Liver (tissue), 3 donors: ENCODE measurements around the gene ELP5.

ENCODE experiments used
- HNF4G ChIP-seq: IDR thresholded peaks from 2 replicates; pipeline ENCODE4 v1.6.1; 2016; ENCODE audit warnings: antibody characterized with exemption
- JUND ChIP-seq, 2 donors: IDR thresholded peaks; 2 replicates each; pipeline ENCODE4 v1.6.1; 2016; ENCODE audit warnings: antibody characterized with exemption in 2 of 2
- YY1 ChIP-seq: IDR thresholded peaks from 2 replicates; pipeline ENCODE4 v1.6.1; 2016; ENCODE audit warnings: antibody characterized with exemption, mild to moderate bottlenecking
- TF ChIP-seq, protein P1 (sequence below): fragments of 150-350 bp; IDR thresholded peaks from 2 replicates; pipeline ENCODE4 v1.5.1; 2017; ENCODE audit warnings: improper control_type of control experiment, low read depth, low read length; ENCODE audit not compliant: missing input control
- TF ChIP-seq, protein P2 (sequence below): IDR thresholded peaks from 2 replicates; pipeline ENCODE4 v1.6.1; 2016; ENCODE audit warnings: antibody characterized with exemption
- donor health status: healthy.
- donor health status: healthy.

DNA sequence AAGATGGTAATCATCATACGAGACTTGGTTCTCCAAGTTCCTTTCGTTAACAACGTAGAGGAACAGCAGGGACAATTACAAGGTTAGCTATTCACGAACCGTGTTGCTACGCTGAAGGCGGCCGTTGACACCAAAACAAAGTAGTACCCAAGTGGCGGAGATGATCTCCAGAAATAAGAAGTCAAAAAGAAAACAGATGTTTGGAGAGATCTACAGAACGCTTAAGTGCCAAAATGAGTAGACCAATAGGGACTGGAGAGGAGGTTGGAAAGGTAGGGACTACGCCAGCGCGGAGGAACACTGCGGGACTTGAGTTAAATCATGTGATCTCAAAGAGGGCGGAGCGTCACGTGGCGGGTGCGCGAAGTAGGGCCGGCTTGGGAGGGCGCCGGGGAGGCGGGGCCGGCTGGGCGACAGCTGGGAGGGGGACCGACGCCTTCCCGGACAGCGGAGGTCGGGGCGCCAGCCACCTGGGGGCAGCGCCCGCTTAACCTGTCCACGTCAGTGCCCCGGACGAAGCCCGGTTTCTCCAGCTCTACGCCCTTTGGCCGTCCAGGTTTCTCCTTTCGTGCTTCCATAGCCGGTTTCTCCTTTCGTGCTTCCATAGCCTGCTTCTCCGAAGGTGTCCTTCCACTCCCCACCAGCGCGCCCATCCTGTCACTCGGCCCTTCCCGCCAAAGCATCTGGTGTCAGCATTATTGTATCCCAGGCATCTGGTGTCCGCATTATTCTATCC is 9.1 kb upstream of the ELP5 start:
- TF ChIP-seq, protein P1, sequence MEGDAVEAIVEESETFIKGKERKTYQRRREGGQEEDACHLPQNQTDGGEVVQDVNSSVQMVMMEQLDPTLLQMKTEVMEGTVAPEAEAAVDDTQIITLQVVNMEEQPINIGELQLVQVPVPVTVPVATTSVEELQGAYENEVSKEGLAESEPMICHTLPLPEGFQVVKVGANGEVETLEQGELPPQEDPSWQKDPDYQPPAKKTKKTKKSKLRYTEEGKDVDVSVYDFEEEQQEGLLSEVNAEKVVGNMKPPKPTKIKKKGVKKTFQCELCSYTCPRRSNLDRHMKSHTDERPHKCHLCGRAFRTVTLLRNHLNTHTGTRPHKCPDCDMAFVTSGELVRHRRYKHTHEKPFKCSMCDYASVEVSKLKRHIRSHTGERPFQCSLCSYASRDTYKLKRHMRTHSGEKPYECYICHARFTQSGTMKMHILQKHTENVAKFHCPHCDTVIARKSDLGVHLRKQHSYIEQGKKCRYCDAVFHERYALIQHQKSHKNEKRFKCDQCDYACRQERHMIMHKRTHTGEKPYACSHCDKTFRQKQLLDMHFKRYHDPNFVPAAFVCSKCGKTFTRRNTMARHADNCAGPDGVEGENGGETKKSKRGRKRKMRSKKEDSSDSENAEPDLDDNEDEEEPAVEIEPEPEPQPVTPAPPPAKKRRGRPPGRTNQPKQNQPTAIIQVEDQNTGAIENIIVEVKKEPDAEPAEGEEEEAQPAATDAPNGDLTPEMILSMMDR, result no peak
- TF ChIP-seq YY1 (peak; percentile 80), JUND (IDR thresholded peaks at IDR 0.05) (no peak), HNF4G (no peak)
- TF ChIP-seq, protein P2, sequence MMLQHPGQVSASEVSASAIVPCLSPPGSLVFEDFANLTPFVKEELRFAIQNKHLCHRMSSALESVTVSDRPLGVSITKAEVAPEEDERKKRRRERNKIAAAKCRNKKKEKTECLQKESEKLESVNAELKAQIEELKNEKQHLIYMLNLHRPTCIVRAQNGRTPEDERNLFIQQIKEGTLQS, result peak; percentile 38
